ENCODE data around the gene ARFGAP1.
A peak's percentile ranks its signal among the peaks of the same experiment; 100 is the strongest.

Gene ARFGAP1

DNA sequence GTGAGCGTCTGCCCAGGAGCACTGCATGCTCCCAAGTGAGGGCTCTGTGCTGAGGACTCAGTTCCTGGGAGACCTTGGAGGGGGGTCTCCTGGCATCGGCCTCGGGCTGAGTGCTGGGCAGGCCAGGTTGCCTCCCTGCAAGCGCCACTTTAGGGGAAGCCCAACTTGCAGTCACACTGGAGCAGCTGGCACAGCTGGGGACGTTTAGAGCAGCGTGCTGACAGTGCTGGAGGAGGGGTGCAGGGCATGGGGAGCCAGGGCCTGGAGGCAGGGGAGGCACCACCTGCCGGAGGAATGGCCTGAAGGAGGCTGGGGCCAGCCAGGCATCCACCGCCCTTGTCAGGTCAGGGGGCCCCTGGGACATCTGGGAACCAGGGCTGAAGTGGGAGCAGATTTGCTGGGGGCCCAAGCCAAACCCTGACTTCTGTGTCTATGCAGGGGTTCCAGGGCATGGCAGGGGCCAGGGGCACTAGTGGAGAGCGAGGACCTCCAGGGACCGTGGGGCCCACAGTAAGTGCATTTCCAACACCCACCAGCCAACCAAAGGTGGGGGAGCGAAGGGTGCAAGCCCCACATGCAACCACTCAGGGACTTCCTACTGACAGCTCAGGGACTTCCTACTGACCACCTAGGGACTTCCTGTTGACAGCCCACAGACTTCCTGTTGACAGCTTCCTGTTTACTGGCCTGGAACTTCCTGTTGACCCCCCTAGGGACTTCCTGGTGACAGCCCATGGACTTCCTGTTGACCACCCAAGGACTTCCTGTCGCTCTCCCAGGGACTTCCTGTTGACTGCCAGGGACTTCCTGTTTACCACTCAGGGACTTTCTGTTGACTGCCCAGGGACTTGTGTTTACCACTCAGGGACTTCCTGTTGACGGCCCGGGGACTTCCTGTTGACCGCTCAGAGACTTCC, 54.0 kb downstream of the ARFGAP1 start:
- TF ChIP-seq, protein P1, sequence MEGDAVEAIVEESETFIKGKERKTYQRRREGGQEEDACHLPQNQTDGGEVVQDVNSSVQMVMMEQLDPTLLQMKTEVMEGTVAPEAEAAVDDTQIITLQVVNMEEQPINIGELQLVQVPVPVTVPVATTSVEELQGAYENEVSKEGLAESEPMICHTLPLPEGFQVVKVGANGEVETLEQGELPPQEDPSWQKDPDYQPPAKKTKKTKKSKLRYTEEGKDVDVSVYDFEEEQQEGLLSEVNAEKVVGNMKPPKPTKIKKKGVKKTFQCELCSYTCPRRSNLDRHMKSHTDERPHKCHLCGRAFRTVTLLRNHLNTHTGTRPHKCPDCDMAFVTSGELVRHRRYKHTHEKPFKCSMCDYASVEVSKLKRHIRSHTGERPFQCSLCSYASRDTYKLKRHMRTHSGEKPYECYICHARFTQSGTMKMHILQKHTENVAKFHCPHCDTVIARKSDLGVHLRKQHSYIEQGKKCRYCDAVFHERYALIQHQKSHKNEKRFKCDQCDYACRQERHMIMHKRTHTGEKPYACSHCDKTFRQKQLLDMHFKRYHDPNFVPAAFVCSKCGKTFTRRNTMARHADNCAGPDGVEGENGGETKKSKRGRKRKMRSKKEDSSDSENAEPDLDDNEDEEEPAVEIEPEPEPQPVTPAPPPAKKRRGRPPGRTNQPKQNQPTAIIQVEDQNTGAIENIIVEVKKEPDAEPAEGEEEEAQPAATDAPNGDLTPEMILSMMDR (IDR thresholded peaks at IDR 0.05): no peak
- H3K27ac Mint-ChIP-seq: no peak overlapping the region
- H3K27me3 Mint-ChIP-seq (ENCODE audit: low read depth, poor library complexity): peaks cover 26% of the 10 kb centered on the region
- peaks cover under 1% of the 10 kb centered on the region for H3K36me3 Mint-ChIP-seq (ENCODE audit: low read depth)
- H3K4me1 Mint-ChIP-seq: peaks cover 20% of the 10 kb centered on the region
- no peak for DNase-seq
- H3K9me3 Mint-ChIP-seq: peaks cover 3% of the 10 kb centered on the region
- H3K4me3 Mint-ChIP-seq: no peak overlapping the region

DNA sequence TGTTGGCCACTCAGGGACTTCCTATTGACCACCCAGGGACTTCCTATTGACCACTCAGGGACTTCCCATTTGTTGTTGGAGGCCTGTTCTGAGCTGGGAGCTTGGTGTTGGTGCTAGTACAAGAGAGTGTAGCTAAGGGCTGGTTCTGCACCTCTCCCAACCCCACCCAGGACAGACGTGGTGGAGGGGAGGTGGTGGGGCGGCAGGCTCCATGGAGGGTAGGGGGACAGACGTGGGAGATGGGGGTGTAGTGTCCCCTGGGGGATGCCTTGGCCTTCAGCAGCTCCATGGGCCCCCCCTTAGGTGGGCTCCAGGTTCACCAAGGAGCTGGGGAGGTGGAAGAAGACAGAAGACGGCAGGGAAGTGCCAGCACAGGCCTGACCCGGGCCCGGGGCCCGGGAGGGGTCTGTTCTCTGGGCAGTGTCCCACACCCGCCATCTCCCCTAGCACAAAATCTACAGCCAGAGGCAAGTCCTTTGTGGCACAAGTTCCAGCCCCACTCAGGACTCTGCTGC, 54.7 kb downstream of the ARFGAP1 start:
- DNase-seq: no peak
- peaks cover 27% of the 10 kb centered on the region for H3K27me3 Mint-ChIP-seq (ENCODE audit: low read depth, poor library complexity)
- no peak overlapping the region for H3K27ac Mint-ChIP-seq
- peaks cover 27% of the 10 kb centered on the region for H3K4me1 Mint-ChIP-seq
- peaks cover 6% of the 10 kb centered on the region for H3K36me3 Mint-ChIP-seq (ENCODE audit: low read depth)
- TF ChIP-seq, protein P1 (IDR thresholded peaks at IDR 0.05): no peak
- H3K4me3 Mint-ChIP-seq: no peak overlapping the region
- peaks cover 10% of the 10 kb centered on the region for H3K9me3 Mint-ChIP-seq

DNA sequence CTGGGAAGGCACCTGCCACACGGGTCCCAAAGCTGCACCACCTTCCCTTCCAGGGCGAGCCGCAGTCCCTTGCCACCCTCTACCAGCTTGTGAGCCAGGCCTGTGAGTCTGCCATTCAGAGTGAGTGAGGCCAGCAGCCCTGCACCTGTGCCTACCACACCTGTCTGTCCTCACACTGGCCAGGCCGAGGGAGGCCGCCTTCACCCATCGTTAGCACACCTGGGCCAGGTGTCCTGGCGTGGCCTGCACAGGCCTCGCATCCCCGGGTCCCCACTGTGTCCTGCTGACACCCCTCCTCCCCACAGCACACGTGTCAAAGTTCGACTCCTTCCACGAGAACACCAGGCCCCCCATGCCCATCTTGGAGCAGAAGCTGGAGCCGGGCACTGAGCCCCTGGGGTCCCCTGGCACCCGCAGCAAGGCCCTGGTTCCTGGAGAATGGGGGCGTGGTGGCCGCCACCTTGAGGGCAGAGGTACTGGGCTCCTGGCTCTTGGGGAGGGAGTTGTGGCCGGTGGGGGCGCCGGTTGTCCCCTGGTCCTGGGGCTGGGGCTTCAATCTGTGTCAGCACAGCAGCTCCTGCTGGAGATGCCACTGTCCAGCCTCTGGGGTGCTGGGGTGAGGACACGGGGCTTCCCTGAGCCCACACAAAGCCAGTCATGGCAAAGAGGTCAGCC, 55.5 kb downstream of the ARFGAP1 start:
- DNase-seq: no peak
- H3K9me3 Mint-ChIP-seq: peaks cover 10% of the 10 kb centered on the region
- TF ChIP-seq, protein P1 (IDR thresholded peaks at IDR 0.05): no peak
- no peak overlapping the region for H3K4me3 Mint-ChIP-seq
- H3K27ac Mint-ChIP-seq: no peak overlapping the region
- H3K27me3 Mint-ChIP-seq (ENCODE audit: low read depth, poor library complexity): peaks cover 20% of the 10 kb centered on the region
- peaks cover 6% of the 10 kb centered on the region for H3K36me3 Mint-ChIP-seq (ENCODE audit: low read depth)
- H3K4me1 Mint-ChIP-seq: peaks cover 23% of the 10 kb centered on the region

DNA sequence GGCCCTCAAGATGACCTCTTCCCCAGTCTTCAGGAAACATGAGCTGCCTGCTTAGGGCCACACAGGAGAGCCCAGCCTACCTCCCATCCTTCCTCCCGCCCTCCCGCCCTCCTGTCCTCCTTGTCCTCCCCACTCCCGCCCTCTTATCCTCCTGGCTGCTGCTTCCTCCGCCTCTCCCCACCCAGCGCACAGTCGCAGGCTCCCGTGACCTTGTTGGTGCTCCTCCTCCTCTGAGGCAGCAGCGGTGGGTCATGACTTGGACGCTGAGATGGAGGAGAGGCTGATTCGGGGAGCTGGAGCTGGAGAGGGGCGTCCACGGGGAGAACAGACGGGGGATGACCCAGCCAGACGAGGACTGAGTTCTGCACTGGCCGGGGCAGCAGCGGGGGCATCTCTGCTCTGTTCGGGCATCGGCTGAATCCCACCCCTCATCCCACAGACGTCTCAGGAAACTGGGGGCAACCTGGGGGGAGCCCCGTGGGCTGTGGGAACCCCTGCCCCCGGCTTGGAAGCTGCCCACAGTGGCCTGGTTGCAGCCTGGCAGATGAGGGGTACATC, 56.2 kb downstream of the ARFGAP1 start:
- no peak overlapping the region for H3K4me3 Mint-ChIP-seq
- peaks cover 6% of the 10 kb centered on the region for H3K36me3 Mint-ChIP-seq (ENCODE audit: low read depth)
- peaks cover 18% of the 10 kb centered on the region for H3K27me3 Mint-ChIP-seq (ENCODE audit: low read depth, poor library complexity)
- H3K27ac Mint-ChIP-seq: no peak overlapping the region
- DNase-seq: no peak
- H3K4me1 Mint-ChIP-seq: peaks cover 23% of the 10 kb centered on the region
- TF ChIP-seq, protein P1 (IDR thresholded peaks at IDR 0.05): no peak
- H3K9me3 Mint-ChIP-seq: peaks cover 16% of the 10 kb centered on the region

DNA sequence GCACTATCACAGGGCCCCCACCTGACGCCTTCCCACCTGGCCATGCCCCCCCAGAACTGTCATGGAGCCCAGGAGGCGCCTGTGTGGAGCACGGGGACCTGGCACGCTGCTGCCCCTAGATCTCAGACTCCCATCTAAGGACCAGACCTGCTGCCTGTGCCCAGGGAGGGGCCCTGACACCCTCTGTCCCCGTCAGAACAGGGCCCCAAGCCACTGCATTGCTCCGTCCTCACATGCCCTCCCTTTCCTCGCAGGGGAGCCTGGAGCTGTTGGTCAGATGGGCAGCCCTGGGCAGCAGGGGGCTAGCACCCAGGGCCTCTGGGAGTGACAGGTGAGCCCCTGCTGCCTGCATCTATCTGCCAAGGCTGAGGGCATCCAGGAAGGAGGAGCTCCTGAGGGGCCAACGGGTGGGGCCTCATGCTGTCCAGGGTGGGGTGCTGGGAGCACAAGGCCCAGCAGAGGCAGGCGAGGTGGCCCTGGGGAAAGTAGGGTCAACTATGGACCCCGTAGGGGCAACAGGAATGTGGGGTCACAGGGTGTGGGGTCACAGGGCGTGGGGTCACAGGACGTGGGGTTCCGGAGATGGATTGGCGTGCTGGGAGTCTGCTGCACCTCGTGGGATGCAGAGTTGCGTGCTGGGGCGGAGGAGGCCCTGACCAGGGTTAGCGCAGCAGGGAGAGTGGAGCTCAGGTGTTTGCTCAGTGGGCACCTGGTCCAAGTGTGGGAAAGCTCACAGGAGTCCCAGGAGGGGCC, 56.9 kb downstream of the ARFGAP1 start:
- TF ChIP-seq, protein P1 (IDR thresholded peaks at IDR 0.05): no peak
- peaks cover 27% of the 10 kb centered on the region for H3K4me1 Mint-ChIP-seq
- peak overlapping the region; percentile 90 for H3K27ac Mint-ChIP-seq
- no peak for DNase-seq
- H3K9me3 Mint-ChIP-seq: peaks cover 20% of the 10 kb centered on the region
- H3K27me3 Mint-ChIP-seq (ENCODE audit: low read depth, poor library complexity): peaks cover 11% of the 10 kb centered on the region
- H3K4me3 Mint-ChIP-seq: no peak overlapping the region
- H3K36me3 Mint-ChIP-seq (ENCODE audit: low read depth): peaks cover 6% of the 10 kb centered on the region
